Medulla oblongata (tissue), 1 donor: Measurements from ENCODE around the gene RNF141.
A peak's percentile ranks its signal among the peaks of the same experiment; 100 is the strongest.

ENCODE experiments used
- DNase-seq: peaks from one replicate; pipeline ENCODE4 v3.0.0-alpha.2; 2015; ENCODE audit errors: extremely low spot score

RNF141 gene

GRCh38 chr11:10522921-10523320, 18.1 kb downstream of the RNF141 start:
- no peak for DNase-seq

- DNase-seq = peak; percentile 61
These were observed 18.7 kb downstream of the RNF141 start for GRCh38 chr11:10522276-10522675.

- DNase-seq = no peak
These were observed 20.4 kb downstream of the RNF141 start for GRCh38 chr11:10520562-10520961.

- no peak for DNase-seq
These were observed 21.4 kb downstream of the RNF141 start for GRCh38 chr11:10519630-10520029.

- DNase-seq = no peak
These were observed 22.1 kb downstream of the RNF141 start for GRCh38 chr11:10518891-10519290.

- no peak for DNase-seq
These were observed 22.9 kb downstream of the RNF141 start for GRCh38 chr11:10518123-10518522.

- no peak for DNase-seq
These were observed 25.6 kb downstream of the RNF141 start for GRCh38 chr11:10515418-10515817.

GRCh38 chr11:10514709-10515108, 26.3 kb downstream of the RNF141 start:
- DNase-seq = no peak

GRCh38 chr11:10514202-10514601, 26.8 kb downstream of the RNF141 start:
- no peak for DNase-seq

- DNase-seq = peak; percentile 47
These were observed 29.8 kb downstream of the RNF141 start for GRCh38 chr11:10511181-10511621.

GRCh38 chr11:10506008-10506370, 35.0 kb downstream of the RNF141 start:
- no peak for DNase-seq

- DNase-seq = no peak
These were observed 35.5 kb downstream of the RNF141 start for GRCh38 chr11:10505278-10506007.

GRCh38 chr11:10504490-10504889, 36.5 kb downstream of the RNF141 start:
- DNase-seq = no peak

GRCh38 chr11:10503777-10504480, 37.1 kb downstream of the RNF141 start:
- DNase-seq = no peak

- no peak for DNase-seq
These were observed 37.8 kb downstream of the RNF141 start for GRCh38 chr11:10503221-10503620.

- peak; percentile 52 for DNase-seq
These were observed 38.2 kb downstream of the RNF141 start for GRCh38 chr11:10502770-10503169.

- no peak for DNase-seq
These were observed 38.8 kb downstream of the RNF141 start for GRCh38 chr11:10502065-10502680.

GRCh38 chr11:10500757-10501684, 40.0 kb downstream of the RNF141 start:
- no peak for DNase-seq

GRCh38 chr11:10499874-10500601, 40.9 kb downstream of the RNF141 start:
- DNase-seq = no peak

GRCh38 chr11:10499452-10499851, 41.5 kb downstream of the RNF141 start:
- DNase-seq = no peak
